DND-41 (cell line): ENCODE measurements around the gene OR11A1.

Experiments
- ATAC-seq: fragments of 200-7000 bp; cut with Tn5 transposase; 3 replicates; pipeline ENCODE4 v1.9.1; 2021; ENCODE audit warnings: low read depth; ENCODE audit not compliant: insufficient read depth
- DNase-seq: peaks from one replicate; pipeline ENCODE4 v3.0.0-alpha.2; 2020
- H2AFZ ChIP-seq: 2 replicates; pipeline ENCODE4 v1.6.0; 2012; ENCODE audit warnings: low read depth, low read length
- H3K27ac ChIP-seq: 2 replicates; pipeline ENCODE4 v1.5.1; 2012; ENCODE audit warnings: low read length, inconsistent platforms
- H3K27me3 ChIP-seq: fragments of 200-600 bp; sonication (generic); 2 replicates; pipeline ENCODE4 v1.6.0; 2012; ENCODE audit warnings: low read length, mild to moderate bottlenecking, inconsistent platforms; ENCODE audit not compliant: insufficient read depth, poor library complexity
- H3K36me3 ChIP-seq: 2 replicates; pipeline ENCODE4 v1.5.1; 2012; ENCODE audit warnings: low read length, inconsistent platforms; ENCODE audit not compliant: insufficient read depth
- H3K4me1 ChIP-seq: 2 replicates; pipeline ENCODE4 v1.5.1; 2012; ENCODE audit warnings: mild to moderate bottlenecking, low read length; ENCODE audit not compliant: insufficient read depth
- H3K4me2 ChIP-seq: 2 replicates; pipeline ENCODE4 v1.6.0; 2012; ENCODE audit warnings: mild to moderate bottlenecking, moderate library complexity, low read length, inconsistent platforms; ENCODE audit not compliant: insufficient read depth
- H3K4me3 ChIP-seq, 2 experiments: fragments of 200-600 bp in 1 of 2; shearing (Covaris generic) in 1 of 2; 2 replicates each; pipeline ENCODE4 v1.5.1; 2012 to 2016; ENCODE audit warnings: inconsistent platforms in 2 of 2, low read length in 2 of 2, mild to moderate bottlenecking in 2 of 2, low read depth in 1 of 2, moderate library complexity in 1 of 2
- H3K79me2 ChIP-seq: 2 replicates; pipeline ENCODE4 v1.6.0; 2012; ENCODE audit warnings: low read length, inconsistent platforms; ENCODE audit not compliant: insufficient read depth
- H3K9ac ChIP-seq: 2 replicates; pipeline ENCODE4 v1.6.0; 2012; ENCODE audit warnings: low read depth, mild to moderate bottlenecking, inconsistent platforms, low read length, moderate library complexity
- H3K9me3 ChIP-seq: 2 replicates; pipeline ENCODE4 v1.5.1; 2012; ENCODE audit warnings: low read length, moderate library complexity, mild to moderate bottlenecking, inconsistent platforms; ENCODE audit not compliant: insufficient read depth, severe bottlenecking
- H4K20me1 ChIP-seq: 2 replicates; pipeline ENCODE4 v1.6.0; 2012; ENCODE audit warnings: low read length; ENCODE audit not compliant: insufficient read depth
- CTCF ChIP-seq: IDR thresholded peaks from 2 replicates; pipeline ENCODE4 v1.5.1; 2012; ENCODE audit warnings: borderline replicate concordance, low read length, moderate library complexity, mild to moderate bottlenecking; ENCODE audit not compliant: poor library complexity, severe bottlenecking; ENCODE audit errors: extremely low read depth
- EZH2 ChIP-seq: IDR thresholded peaks from 3 replicates; pipeline ENCODE4 v1.6.1; 2012; ENCODE audit warnings: borderline replicate concordance, low read depth, mild to moderate bottlenecking, moderate library complexity, low read length, inconsistent platforms; ENCODE audit not compliant: severe bottlenecking

Gene OR11A1

GRCh38 chr6:29414588-29414987 lies 42.3 kb downstream of the OR11A1 start, which contains the start of gene OR12D1:
TSS of gene OR12D1 (plus strand) at chr6:29414928.
- DNase-seq (no peak), ATAC-seq (no peak)
- no peak within 1 kb of the TSS for H3K9ac ChIP-seq
- no peak within 1 kb of the TSS for H3K4me3 ChIP-seq
- no peaks in the 10 kb centered on the region for H3K9me3 ChIP-seq
- no peak within 1 kb of the TSS for H3K27ac ChIP-seq
- no peaks in the 10 kb centered on the region for H3K4me1 ChIP-seq
- no peaks in the 10 kb centered on the region for H3K36me3 ChIP-seq
- H4K20me1 ChIP-seq = no peaks in the 10 kb centered on the region
- peaks cover 6% of the 10 kb centered on the region for H3K27me3 ChIP-seq
- no peak within 1 kb of the TSS for H2AFZ ChIP-seq
- H3K79me2 ChIP-seq = no peaks in the 10 kb centered on the region
- TF ChIP-seq EZH2 = no peak
- TF ChIP-seq CTCF = no peak
- H3K4me2 ChIP-seq = no peak within 1 kb of the TSS

GRCh38 chr6:29403801-29404200 lies 53.1 kb downstream of the OR11A1 start:
- Histone ChIP-seq H3K4me2 (no peak overlapping the region), H3K4me1 (no peaks in the 10 kb centered on the region), H3K27me3 (no peaks in the 10 kb centered on the region), H4K20me1 (no peaks in the 10 kb centered on the region), H2AFZ (no peak overlapping the region), H3K79me2 (no peaks in the 10 kb centered on the region), H3K4me3 (no peak overlapping the region), H3K9ac (no peak overlapping the region), H3K9me3 (no peaks in the 10 kb centered on the region), H3K36me3 (no peaks in the 10 kb centered on the region), H3K27ac (no peak overlapping the region)
- DNase-seq (no peak), ATAC-seq (no peak)
- TF ChIP-seq EZH2 (no peak), CTCF (no peak)

GRCh38 chr6:29399525-29399924 lies 57.3 kb downstream of the OR11A1 start:
- Histone ChIP-seq H4K20me1 (no peaks in the 10 kb centered on the region), H3K27ac (no peak overlapping the region), H3K4me3 (no peak overlapping the region), H2AFZ (no peak overlapping the region), H3K4me2 (no peak overlapping the region), H3K36me3 (no peaks in the 10 kb centered on the region), H3K79me2 (no peaks in the 10 kb centered on the region), H3K4me1 (no peaks in the 10 kb centered on the region), H3K9me3 (no peaks in the 10 kb centered on the region), H3K9ac (no peak overlapping the region), H3K27me3 (no peaks in the 10 kb centered on the region)
- TF ChIP-seq CTCF (no peak), EZH2 (no peak)
- no peak for ATAC-seq
- DNase-seq = no peak

- Histone ChIP-seq H3K27me3 (no peaks in the 10 kb centered on the region), H3K9me3 (no peaks in the 10 kb centered on the region), H3K4me3 (no peak within 1 kb of the TSS)
Measured at GRCh38 chr6:29395331-29395730, 61.5 kb downstream of the OR11A1 start, which contains the start of gene OR12D2. TSS of gene OR12D2 (plus strand) at chr6:29395631. CDS start at chr6:29396700, 1,069 bp downstream.

More at GRCh38 chr6:29395331-29395730, 61.5 kb downstream of the OR11A1 start, which contains the start of gene OR12D2:
- DNase-seq (no peak), ATAC-seq (no peak)
- no peak for TF ChIP-seq EZH2
- TF ChIP-seq CTCF = no peak
- H3K36me3 ChIP-seq = no peaks in the 10 kb centered on the region
- no peak within 1 kb of the TSS for H3K4me2 ChIP-seq
- no peak within 1 kb of the TSS for H3K27ac ChIP-seq
- H3K4me1 ChIP-seq = no peaks in the 10 kb centered on the region
- no peak within 1 kb of the TSS for H3K9ac ChIP-seq
- no peak within 1 kb of the TSS for H2AFZ ChIP-seq
- no peaks in the 10 kb centered on the region for H4K20me1 ChIP-seq
- no peaks in the 10 kb centered on the region for H3K79me2 ChIP-seq
